ENCODE results near the gene STAT5A.
"Not testable (repeated sequence)": the region's sequence is repeated elsewhere in the genome, so short reads cannot be mapped to it uniquely, and the experiment has no call there.

Gene STAT5A

GRCh38 chr17:42338427-42338985 lies 50.2 kb downstream of the STAT5A start:
- DNase-seq = no peak

DNA sequence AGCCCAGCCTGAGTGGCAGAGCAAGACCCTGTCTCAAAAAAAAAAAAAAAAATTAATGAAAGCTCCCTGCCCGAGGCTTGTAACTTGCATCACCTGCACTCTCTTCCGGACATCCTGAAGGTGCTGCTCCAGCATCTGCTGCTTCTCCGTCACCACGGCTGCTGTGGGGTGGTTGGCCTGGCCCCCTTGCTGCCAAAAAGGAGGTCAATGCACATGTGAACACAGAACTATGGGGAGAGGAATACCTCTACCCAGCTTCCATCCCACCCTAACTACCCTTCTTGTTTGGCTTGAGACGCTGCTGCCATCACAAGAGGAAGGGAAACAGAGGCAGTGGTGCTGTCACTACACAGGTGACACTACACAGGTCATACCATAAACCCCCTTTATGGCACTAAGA lies 50.9 kb downstream of the STAT5A start:
- no peak for DNase-seq

DNA sequence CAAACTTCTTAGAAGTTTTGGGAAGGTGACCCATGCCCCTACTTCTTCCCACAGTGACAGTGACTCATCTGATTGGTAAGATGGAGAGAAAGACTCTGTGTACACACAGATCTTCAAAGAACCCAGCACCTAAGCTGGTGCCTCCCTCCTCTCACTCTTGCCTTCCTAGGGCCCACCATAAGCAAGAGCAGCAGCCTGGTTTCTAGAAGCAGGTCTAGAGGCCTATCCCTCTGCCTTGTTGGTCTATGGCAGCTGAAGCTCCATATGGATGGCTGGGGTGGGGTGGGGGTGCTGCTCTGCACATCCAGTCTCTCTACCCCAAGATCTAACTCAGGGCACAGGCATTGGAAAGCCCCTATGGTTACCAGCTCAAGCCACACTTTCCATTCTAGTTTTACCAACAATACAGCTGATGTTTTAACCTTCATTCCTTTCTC lies 52.4 kb downstream of the STAT5A start:
- DNase-seq = no peak

DNA sequence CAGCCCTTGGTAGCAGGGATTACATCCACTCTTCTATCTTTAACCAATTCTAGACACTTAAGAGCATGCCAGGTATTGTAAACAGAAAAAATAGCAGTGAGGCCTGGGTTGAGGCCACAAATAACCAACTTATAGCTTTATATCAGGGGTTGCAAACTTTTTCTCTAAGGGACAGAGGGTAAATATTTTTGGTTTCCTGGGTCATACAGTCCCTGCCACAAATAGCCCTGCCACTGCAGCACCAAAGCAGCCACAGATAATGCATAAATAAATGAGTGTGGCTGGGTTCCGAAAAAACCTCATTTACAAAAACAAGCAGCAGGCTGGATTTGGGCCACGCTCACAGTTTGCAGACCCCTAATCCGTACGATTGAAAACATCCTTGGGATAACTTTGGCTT lies 53.3 kb downstream of the STAT5A start:
- no peak for DNase-seq

DNA sequence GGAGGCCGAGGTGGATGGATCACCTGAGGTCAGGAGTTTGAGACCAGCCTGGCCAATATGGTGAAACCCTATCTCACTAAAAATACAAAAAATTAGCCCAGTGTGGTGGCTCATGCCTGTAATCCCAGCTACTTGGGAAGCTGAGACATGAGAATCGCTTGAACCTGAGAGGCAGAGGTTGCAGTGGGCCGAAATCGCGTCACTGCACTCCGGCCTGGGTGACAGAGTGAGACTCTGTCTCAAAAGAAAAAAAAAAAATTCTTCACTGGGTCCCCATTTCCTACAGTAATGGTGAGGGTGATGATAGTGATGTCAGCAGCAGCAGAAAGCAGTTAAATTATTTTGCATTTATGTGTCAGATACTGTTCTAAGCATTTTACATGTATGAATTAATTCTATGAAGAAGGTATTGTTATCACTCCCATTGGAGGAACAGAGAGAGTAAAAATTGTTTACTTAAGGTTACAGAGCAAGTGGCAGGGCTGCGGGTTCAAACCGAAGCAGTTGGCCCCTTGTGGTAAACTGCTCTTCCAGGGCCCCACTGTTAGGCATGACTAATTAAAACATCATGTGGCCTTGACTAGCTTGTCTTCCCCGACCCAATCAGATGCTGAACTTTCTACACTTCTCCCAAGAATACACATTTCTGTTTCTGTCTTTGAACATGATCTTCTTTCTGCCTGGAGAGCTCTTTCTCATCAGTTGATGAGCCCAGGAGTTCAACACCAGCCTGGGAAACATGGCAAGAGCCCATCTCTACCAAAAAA lies 54.1 kb downstream of the STAT5A start:
- no peak for DNase-seq

DNA sequence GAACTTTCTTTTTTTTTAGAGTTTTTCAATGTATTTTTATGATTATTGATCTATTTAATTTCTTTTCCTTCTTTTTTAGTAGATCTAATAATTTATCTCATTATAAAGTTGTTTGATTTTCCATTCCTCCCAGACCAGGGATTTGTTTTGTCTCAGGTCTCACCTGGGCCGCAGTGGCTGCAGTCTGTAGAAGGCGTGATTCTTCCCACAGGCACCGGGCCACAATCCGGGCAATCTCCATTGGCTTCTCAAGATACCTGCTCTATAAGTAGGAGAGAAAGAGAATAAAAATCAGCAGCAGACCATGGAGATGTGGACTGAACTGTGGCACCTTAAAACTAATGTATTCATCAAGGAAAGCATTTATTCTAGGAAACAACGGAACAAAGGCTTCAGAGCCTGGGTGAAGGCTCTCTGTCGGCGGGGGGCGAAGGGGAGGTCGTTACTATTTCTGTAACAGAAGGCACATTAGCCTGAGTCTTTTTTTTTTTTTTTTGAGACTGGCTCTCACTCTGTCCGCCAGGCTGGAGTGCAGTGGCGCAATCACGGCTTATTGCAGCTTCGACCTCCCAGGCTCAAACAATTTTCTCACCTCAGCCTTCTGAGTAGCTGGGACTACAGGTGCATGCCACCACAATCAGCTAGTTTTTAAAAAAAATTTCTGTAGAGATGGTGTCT lies 57.2 kb downstream of the STAT5A start:
- no peak for DNase-seq

DNA sequence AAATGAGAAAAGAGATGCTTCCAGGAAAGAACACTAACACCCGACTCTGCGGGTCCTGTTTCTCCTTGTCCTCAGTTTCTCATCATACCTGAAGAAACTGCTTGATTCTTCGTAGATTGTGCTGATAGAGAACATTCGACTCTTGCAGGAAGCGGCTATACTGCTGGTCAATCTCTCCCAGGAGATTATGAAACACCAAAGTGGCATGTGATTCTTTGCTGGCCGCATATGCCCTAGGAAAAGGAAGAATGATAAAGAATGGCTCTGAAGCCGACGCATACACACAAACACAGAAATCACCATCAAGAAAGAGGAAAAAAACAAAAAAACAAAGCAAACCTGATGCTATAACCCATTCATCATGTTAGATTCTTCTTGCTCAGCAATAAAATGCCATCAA lies 58.2 kb downstream of the STAT5A start:
- DNase-seq = no peak

GRCh38 chr17:42347198-42347597 lies 58.9 kb downstream of the STAT5A start:
- peak; percentile 54 for DNase-seq

GRCh38 chr17:42347606-42348005 lies 59.3 kb downstream of the STAT5A start:
- DNase-seq = no peak

- DNase-seq = no peak
These were observed 59.8 kb downstream of the STAT5A start for GRCh38 chr17:42348104-42348503.

GRCh38 chr17:42354956-42355843 lies 66.9 kb downstream of the STAT5A start:
- DNase-seq = no peak

DNA sequence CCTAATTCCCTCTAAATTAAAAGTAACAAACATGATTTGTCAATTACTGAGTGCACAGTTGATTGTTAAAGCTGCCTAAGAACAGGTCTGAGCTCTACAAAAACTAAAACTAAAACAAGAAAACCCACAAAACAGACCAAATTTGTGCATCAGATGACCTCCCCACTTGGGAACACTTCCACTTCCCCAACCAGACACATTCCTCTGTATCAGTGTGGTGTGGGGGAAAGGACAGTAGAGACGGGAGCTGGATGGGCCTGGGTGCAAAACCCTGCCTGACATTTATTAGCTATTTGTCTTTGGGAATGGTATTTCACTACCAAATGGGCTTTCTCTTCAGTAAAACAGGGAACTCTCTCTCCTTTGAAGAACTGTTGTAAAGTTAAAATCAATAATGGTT lies 70.1 kb downstream of the STAT5A start:
- DNase-seq = no peak

DNA sequence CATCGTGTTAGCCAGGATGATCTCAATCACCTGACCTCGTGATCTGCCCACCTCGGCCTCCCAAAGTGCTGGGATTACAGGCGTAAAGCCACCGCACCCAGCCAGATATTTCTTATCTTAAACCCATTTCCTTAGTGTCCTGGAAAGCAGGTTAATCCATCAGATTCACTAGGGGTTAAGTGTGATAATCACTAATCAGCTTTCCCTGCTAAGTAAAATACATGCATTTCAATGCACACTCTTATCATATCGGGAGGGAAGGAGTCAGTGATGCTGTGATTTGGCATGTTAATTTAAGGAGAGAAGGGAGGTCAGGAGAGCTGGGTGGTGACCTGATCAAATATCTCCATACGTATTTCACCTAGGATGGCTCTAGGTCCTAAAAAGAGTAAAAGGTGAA lies 70.8 kb downstream of the STAT5A start:
- DNase-seq = no peak

GRCh38 chr17:42360388-42360787 lies 72.1 kb downstream of the STAT5A start:
- DNase-seq = not testable (repeated sequence)

Data from right hindlimb (tissue), 1 donor.